ENCODE measurements around the gene PDIK1L. TPM values are rescaled to one million over a fixed set of nuclear protein-coding genes. Genes with fewer than 3 reads are reported as not detected.

PDIK1L gene
- total and polyA plus RNA-seq, 9 of the 15 experiments (the other 6 are each of a cell fraction or from before 2014, with no cell fraction given): 12.8 to 30.2 (median 21.5) TPM

GRCh38 chr1:26110731-26111529, 694 bp upstream of the PDIK1L start (continued):
- TF ChIP-seq HDAC1 (IDR thresholded peaks at IDR 0.05): peak in 1 of 2 experiments; percentile 51; a peak in 1 of 4 replicates
- no peak for TF ChIP-seq RHOXF2B (CRISPR knock-in tag; conservative IDR thresholded peaks at IDR 0.05)
- TF ChIP-seq ZNF121 (CRISPR knock-in tag; conservative IDR thresholded peaks at IDR 0.05): no peak
- TF ChIP-seq ZBTB43 (CRISPR knock-in tag; IDR thresholded peaks at IDR 0.05): peak; percentile 14; the same call in 1 of the 2 replicates
- TF ChIP-seq SMC3 (conservative IDR thresholded peaks at IDR 0.05; ENCODE audit: insufficient read depth, low read depth, low read length): no peak
- TF ChIP-seq RBM25 (IDR thresholded peaks at IDR 0.05; ENCODE audit: low read depth, low read length, severe bottlenecking): peak; percentile 29
- TF ChIP-seq NCOA4 (IDR thresholded peaks at IDR 0.05; ENCODE audit: partially characterized antibody): no peak
- no peak for TF ChIP-seq CBX5 (IDR thresholded peaks at IDR 0.05; ENCODE audit: borderline replicate concordance, low read depth)
- TF ChIP-seq ZBTB8A (IDR thresholded peaks at IDR 0.05; ENCODE audit: partially characterized antibody): no peak
- TF ChIP-seq, protein P1, sequence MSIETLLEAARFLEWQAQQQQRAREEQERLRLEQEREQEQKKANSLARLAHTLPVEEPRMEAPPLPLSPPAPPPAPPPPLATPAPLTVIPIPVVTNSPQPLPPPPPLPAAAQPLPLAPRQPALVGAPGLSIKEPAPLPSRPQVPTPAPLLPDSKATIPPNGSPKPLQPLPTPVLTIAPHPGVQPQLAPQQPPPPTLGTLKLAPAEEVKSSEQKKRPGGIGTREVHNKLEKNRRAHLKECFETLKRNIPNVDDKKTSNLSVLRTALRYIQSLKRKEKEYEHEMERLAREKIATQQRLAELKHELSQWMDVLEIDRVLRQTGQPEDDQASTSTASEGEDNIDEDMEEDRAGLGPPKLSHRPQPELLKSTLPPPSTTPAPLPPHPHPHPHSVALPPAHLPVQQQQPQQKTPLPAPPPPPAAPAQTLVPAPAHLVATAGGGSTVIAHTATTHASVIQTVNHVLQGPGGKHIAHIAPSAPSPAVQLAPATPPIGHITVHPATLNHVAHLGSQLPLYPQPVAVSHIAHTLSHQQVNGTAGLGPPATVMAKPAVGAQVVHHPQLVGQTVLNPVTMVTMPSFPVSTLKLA (conservative IDR thresholded peaks at IDR 0.05): peak; percentile 21 to 63; a peak in 2 of 4 replicates
- TF ChIP-seq PHB (CRISPR knock-in tag; IDR thresholded peaks at IDR 0.05): peak; percentile 81; the same call in 1 of the 2 replicates
- TF ChIP-seq, protein P2, sequence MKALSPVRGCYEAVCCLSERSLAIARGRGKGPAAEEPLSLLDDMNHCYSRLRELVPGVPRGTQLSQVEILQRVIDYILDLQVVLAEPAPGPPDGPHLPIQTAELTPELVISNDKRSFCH (CRISPR knock-in tag; IDR thresholded peaks at IDR 0.05): no peak
- TF ChIP-seq, protein P2 (tag; IDR thresholded peaks at IDR 0.05): no peak
- no peak for TF ChIP-seq MAFK (IDR thresholded peaks at IDR 0.05; ENCODE audit: low read length)
- TF ChIP-seq ZBTB26 (CRISPR knock-in tag; IDR thresholded peaks at IDR 0.05): no peak
